KMS-11 (cell line): ENCODE measurements around the gene PELI3.

Experiments used
- H2AFZ ChIP-seq: fragments of 200-600 bp; sonication (generic); 2 replicates; pipeline ENCODE4 v1.6.1; 2016; ENCODE audit warnings: antibody characterized with exemption, mixed run types, low read depth
- H3K27ac ChIP-seq: fragments of 200-600 bp; sonication (generic); 2 replicates; pipeline ENCODE4 v1.6.1; 2016; ENCODE audit warnings: mild to moderate bottlenecking, mixed run types
- H3K27me3 ChIP-seq: fragments of 200-600 bp; sonication (generic); 2 replicates; pipeline ENCODE4 v1.6.1; 2017; ENCODE audit warnings: mild to moderate bottlenecking, low read depth, mixed run types, moderate library complexity; ENCODE audit not compliant: insufficient read depth
- H3K36me3 ChIP-seq: fragments of 200-600 bp; sonication (generic); 2 replicates; pipeline ENCODE4 v1.6.1; 2017; ENCODE audit warnings: mild to moderate bottlenecking, mixed run types; ENCODE audit not compliant: insufficient read depth
- H3K4me1 ChIP-seq: fragments of 200-600 bp; sonication (generic); 2 replicates; pipeline ENCODE4 v1.6.1; 2016; ENCODE audit warnings: mild to moderate bottlenecking, low read depth, mixed run types; ENCODE audit not compliant: poor library complexity, severe bottlenecking
- H3K4me2 ChIP-seq: fragments of 200-600 bp; sonication (generic); 2 replicates; pipeline ENCODE4 v1.7.0; 2016; ENCODE audit warnings: mild to moderate bottlenecking, mixed run types
- H3K4me3 ChIP-seq: fragments of 200-600 bp; sonication (generic); IDR thresholded peaks from 2 replicates; pipeline ENCODE4 v1.6.1; 2017; ENCODE audit warnings: low read depth, low read length, mixed read lengths; ENCODE audit not compliant: insufficient read depth
- H3K79me2 ChIP-seq: fragments of 200-600 bp; sonication (generic); 2 replicates; pipeline ENCODE4 v1.6.1; 2016; ENCODE audit warnings: low read depth, mixed run types; ENCODE audit not compliant: insufficient read depth
- H3K9ac ChIP-seq: fragments of 200-600 bp; sonication (generic); 2 replicates; pipeline ENCODE4 v1.6.1; 2016; ENCODE audit warnings: mild to moderate bottlenecking, mixed run types
- H4K20me1 ChIP-seq: fragments of 200-600 bp; sonication (generic); 2 replicates; pipeline ENCODE4 v1.6.1; 2016; ENCODE audit warnings: mild to moderate bottlenecking, mixed run types; ENCODE audit not compliant: insufficient read depth
- CTCF ChIP-seq: fragments of 200-600 bp; sonication (generic); conservative IDR thresholded peaks from 2 replicates; pipeline ENCODE4 v1.6.1; 2017; ENCODE audit warnings: low read depth, mild to moderate bottlenecking, antibody characterized with exemption, low read length, moderate library complexity, mixed read lengths

The PELI3 gene

GRCh38 chr11:66494935-66495334, 28.2 kb downstream of the PELI3 start:
- Histone ChIP-seq H3K9ac (no peak overlapping the region), H3K27ac (no peak overlapping the region), H3K36me3 (no peaks in the 10 kb centered on the region), H4K20me1 (no peaks in the 10 kb centered on the region), H3K4me1 (peaks cover 10% of the 10 kb centered on the region), H3K27me3 (no peaks in the 10 kb centered on the region), H3K4me3 (no peak overlapping the region), H3K4me2 (no peak overlapping the region), H3K79me2 (no peaks in the 10 kb centered on the region), H2AFZ (no peak overlapping the region)
- no peak for TF ChIP-seq CTCF

GRCh38 chr11:66495401-66495854, 28.7 kb downstream of the PELI3 start:
- TF ChIP-seq CTCF, result no peak
- H4K20me1 ChIP-seq, result no peaks in the 10 kb centered on the region
- H3K79me2 ChIP-seq, result no peaks in the 10 kb centered on the region
- no peak overlapping the region for H2AFZ ChIP-seq
- H3K4me1 ChIP-seq, result peaks cover 10% of the 10 kb centered on the region
- no peak overlapping the region for H3K9ac ChIP-seq
- no peaks in the 10 kb centered on the region for H3K27me3 ChIP-seq
- no peak overlapping the region for H3K4me3 ChIP-seq
- no peaks in the 10 kb centered on the region for H3K36me3 ChIP-seq
- no peak overlapping the region for H3K4me2 ChIP-seq
- no peak overlapping the region for H3K27ac ChIP-seq

- Histone ChIP-seq H4K20me1 (no peaks in the 10 kb centered on the region), H3K27me3 (no peaks in the 10 kb centered on the region), H3K79me2 (no peaks in the 10 kb centered on the region), H3K4me3 (no peak overlapping the region), H3K4me1 (peaks cover 8% of the 10 kb centered on the region), H3K36me3 (no peaks in the 10 kb centered on the region), H3K4me2 (no peak overlapping the region), H3K9ac (no peak overlapping the region), H3K27ac (no peak overlapping the region), H2AFZ (no peak overlapping the region)
- no peak for TF ChIP-seq CTCF
Measured at GRCh38 chr11:66497206-66497605, 30.5 kb downstream of the PELI3 start.

- Histone ChIP-seq H3K4me3 (no peak overlapping the region), H3K79me2 (no peaks in the 10 kb centered on the region), H3K9ac (no peak overlapping the region), H3K4me2 (no peak overlapping the region), H3K36me3 (no peaks in the 10 kb centered on the region), H3K27ac (no peak overlapping the region), H3K4me1 (no peaks in the 10 kb centered on the region), H3K27me3 (no peaks in the 10 kb centered on the region), H4K20me1 (no peaks in the 10 kb centered on the region), H2AFZ (no peak overlapping the region)
- no peak for TF ChIP-seq CTCF
Measured at GRCh38 chr11:66498506-66498905, 31.8 kb downstream of the PELI3 start.
